ENCODE measurements around the gene SH3RF3.

DNA sequence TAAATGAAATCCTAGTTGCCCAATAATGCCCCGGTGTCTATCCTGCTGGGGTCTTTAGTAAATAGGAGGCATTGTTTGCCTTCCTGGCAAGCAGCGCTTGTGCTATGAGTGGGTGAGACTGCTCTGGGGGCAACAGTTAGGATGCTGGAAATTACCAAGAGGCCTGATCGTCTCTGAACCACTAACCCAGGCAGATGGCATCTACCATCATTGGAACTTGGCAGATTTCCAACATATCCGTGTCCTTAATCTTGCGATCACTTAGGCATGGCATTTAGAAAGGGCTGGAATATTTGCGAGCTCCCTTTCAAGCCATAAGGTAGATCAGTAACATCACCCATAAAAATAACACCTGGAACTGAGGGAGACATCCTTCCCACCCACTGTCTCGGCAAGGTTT is 18.8 kb upstream of the SH3RF3 start:
- TF ChIP-seq POLR2AphosphoS5 (IDR thresholded peaks at IDR 0.05) (no peak), EP300 (IDR thresholded peaks at IDR 0.05) (no peak)
- TF ChIP-seq, protein P1, sequence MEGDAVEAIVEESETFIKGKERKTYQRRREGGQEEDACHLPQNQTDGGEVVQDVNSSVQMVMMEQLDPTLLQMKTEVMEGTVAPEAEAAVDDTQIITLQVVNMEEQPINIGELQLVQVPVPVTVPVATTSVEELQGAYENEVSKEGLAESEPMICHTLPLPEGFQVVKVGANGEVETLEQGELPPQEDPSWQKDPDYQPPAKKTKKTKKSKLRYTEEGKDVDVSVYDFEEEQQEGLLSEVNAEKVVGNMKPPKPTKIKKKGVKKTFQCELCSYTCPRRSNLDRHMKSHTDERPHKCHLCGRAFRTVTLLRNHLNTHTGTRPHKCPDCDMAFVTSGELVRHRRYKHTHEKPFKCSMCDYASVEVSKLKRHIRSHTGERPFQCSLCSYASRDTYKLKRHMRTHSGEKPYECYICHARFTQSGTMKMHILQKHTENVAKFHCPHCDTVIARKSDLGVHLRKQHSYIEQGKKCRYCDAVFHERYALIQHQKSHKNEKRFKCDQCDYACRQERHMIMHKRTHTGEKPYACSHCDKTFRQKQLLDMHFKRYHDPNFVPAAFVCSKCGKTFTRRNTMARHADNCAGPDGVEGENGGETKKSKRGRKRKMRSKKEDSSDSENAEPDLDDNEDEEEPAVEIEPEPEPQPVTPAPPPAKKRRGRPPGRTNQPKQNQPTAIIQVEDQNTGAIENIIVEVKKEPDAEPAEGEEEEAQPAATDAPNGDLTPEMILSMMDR (IDR thresholded peaks at IDR 0.05) = no peak
